Right ventricle myocardium superior (tissue), 1 donor: Measurements from ENCODE around the gene UBE2QL1. TPM values are rescaled to one million over a fixed set of nuclear protein-coding genes. Genes with fewer than 3 reads are reported as not detected.

ENCODE experiments used
- ATAC-seq: fragments of 200-7000 bp; cut with Tn5 transposase; one replicate; pipeline ENCODE4 v1.9.1; 2020; ENCODE audit warnings: mild to moderate bottlenecking; ENCODE audit not compliant: poor library complexity
- DNase-seq: peaks from one replicate; pipeline ENCODE4 v3.0.0-alpha.2; 2020
- intact Hi-C: fragments of 100-400 bp; cut with DNase I; formaldehyde crosslinking; loops from one replicate; pipeline ENCODE4 v1.11.2; 2022
- long read RNA-seq: library from polyadenylated mRNA; unstranded; transcript quantifications from one replicate; pipeline ENCODE4 v2.0.0, GENCODE V29; 2021
- total RNA-seq: library from RNA; stranded (reverse); fragmentation: NEBNext Ultra II Directional; extraction: Animal tissue kit (Norgen Biotek cat#: 25700); gene quantifications from one replicate; pipeline ENCODE4 v1.2.1, GENCODE V29; 2021
- donor health status: DM: no; HTN: yes; CAD: no; lungs with severe emphysema.

UBE2QL1 gene
- 22.8 TPM for total RNA-seq
- long read RNA-seq, full-length matches to known transcripts = 34 of 36 reads
- long read RNA-seq, partial matches to known transcripts = 0 of 36 reads
- long read RNA-seq, other reads (novel, unspliced or antisense) = 2 of 36 reads

GRCh38 chr5:6448622-6449464 lies at the start of gene UBE2QL1:
TSS of gene UBE2QL1 (plus strand) at chr5:6448859. CDS start at chr5:6448894, 35 bp downstream.
- DNase-seq = no peak
- peak; percentile 51 for ATAC-seq
- intact Hi-C loops = loop anchor here (5.0 kb wide), 1 partner anchor 67 kb away; no protein-coding TSS in a partner anchor

- DNase-seq (no peak), ATAC-seq (no peak)
- intact Hi-C loops = no loop called here
These were observed 48.4 kb upstream of the UBE2QL1 start for GRCh38 chr5:6399980-6400910.

- DNase-seq (no peak), ATAC-seq (no peak)
- intact Hi-C loops = no loop called here
These were observed 47.2 kb upstream of the UBE2QL1 start for GRCh38 chr5:6401410-6401809.

GRCh38 chr5:6402939-6403338 lies 45.7 kb upstream of the UBE2QL1 start:
- intact Hi-C loops = no loop called here
- no peak for ATAC-seq
- no peak for DNase-seq

- DNase-seq (no peak), ATAC-seq (no peak)
- intact Hi-C loops = no loop called here
These were observed 45.2 kb upstream of the UBE2QL1 start for GRCh38 chr5:6403416-6403815.

- DNase-seq = no peak
- intact Hi-C loops = no loop called here
- ATAC-seq = no peak
These were observed 44.5 kb upstream of the UBE2QL1 start for GRCh38 chr5:6404129-6404528.

- intact Hi-C loops = no loop called here
- no peak for ATAC-seq
These were observed 43.1 kb upstream of the UBE2QL1 start for GRCh38 chr5:6405591-6405990.

GRCh38 chr5:6407558-6408259 lies 41.0 kb upstream of the UBE2QL1 start:
- DNase-seq (no peak), ATAC-seq (no peak)
- intact Hi-C loops = no loop called here

More at GRCh38 chr5:6405591-6405990, 43.1 kb upstream of the UBE2QL1 start:
- DNase-seq = no peak

- DNase-seq = no peak
- ATAC-seq = no peak
- intact Hi-C loops = no loop called here
These were observed 40.4 kb upstream of the UBE2QL1 start for GRCh38 chr5:6408260-6408596.

- intact Hi-C loops = no loop called here
- DNase-seq (no peak), ATAC-seq (no peak)
These were observed 39.8 kb upstream of the UBE2QL1 start for GRCh38 chr5:6408627-6409446.

GRCh38 chr5:6410421-6410820 lies 38.2 kb upstream of the UBE2QL1 start:
- ATAC-seq (no peak), DNase-seq (no peak)
- intact Hi-C loops = no loop called here

- no peak for ATAC-seq
- DNase-seq = no peak
- intact Hi-C loops = no loop called here
These were observed 37.5 kb upstream of the UBE2QL1 start for GRCh38 chr5:6411141-6411540.

- ATAC-seq (no peak), DNase-seq (no peak)
- intact Hi-C loops = no loop called here
These were observed 35.8 kb upstream of the UBE2QL1 start for GRCh38 chr5:6412811-6413210.

- intact Hi-C loops = no loop called here
- ATAC-seq = no peak
These were observed 31.0 kb upstream of the UBE2QL1 start for GRCh38 chr5:6417657-6418056.

GRCh38 chr5:6418679-6419276 lies 29.9 kb upstream of the UBE2QL1 start:
- ATAC-seq (no peak), DNase-seq (no peak)
- intact Hi-C loops = no loop called here

More at GRCh38 chr5:6417657-6418056, 31.0 kb upstream of the UBE2QL1 start:
- no peak for DNase-seq

- intact Hi-C loops = no loop called here
- DNase-seq = no peak
- ATAC-seq = peak; percentile 69
These were observed 29.3 kb upstream of the UBE2QL1 start for GRCh38 chr5:6419340-6419852.

GRCh38 chr5:6423327-6424109 lies 25.1 kb upstream of the UBE2QL1 start:
- intact Hi-C loops = no loop called here

More at GRCh38 chr5:6423327-6424109, 25.1 kb upstream of the UBE2QL1 start:
- no peak for DNase-seq
- peak; percentile 39 for ATAC-seq
